HUES64 (cell line): Measurements from ENCODE around the gene BOC.

Experiments
- H3K27ac ChIP-seq: 2 replicates; pipeline ENCODE4 v1.7.0; 2013; ENCODE audit warnings: low read depth, low read length, inconsistent platforms
- H3K27me3 ChIP-seq: 2 replicates; pipeline ENCODE4 v1.6.1; 2013; ENCODE audit warnings: mild to moderate bottlenecking, low read length; ENCODE audit not compliant: insufficient read depth
- H3K36me3 ChIP-seq: 2 replicates; pipeline ENCODE4 v1.6.1; 2013; ENCODE audit warnings: mild to moderate bottlenecking, low read length; ENCODE audit not compliant: insufficient read depth
- H3K4me1 ChIP-seq: 2 replicates; pipeline ENCODE4 v1.6.1; 2013; ENCODE audit warnings: mild to moderate bottlenecking, low read length, moderate library complexity; ENCODE audit not compliant: insufficient read depth
- H3K4me3 ChIP-seq: 2 replicates; pipeline ENCODE4 v1.5.1; 2013; ENCODE audit warnings: mild to moderate bottlenecking, low read length, moderate library complexity
- H3K9ac ChIP-seq: 2 replicates; pipeline ENCODE4 v1.6.1; 2013; ENCODE audit warnings: mild to moderate bottlenecking, low read depth, low read length
- H3K9me3 ChIP-seq: 2 replicates; pipeline ENCODE4 v1.6.1; 2013; ENCODE audit warnings: low read depth, low read length; ENCODE audit not compliant: insufficient read depth
- WGBS: fragments of 150-250, 120-280 bp; methylation state at CpG from one replicate; pipeline ENCODE4 v1.1.7; 2013; ENCODE audit warnings: missing lambda C conversion rate; 5-methylcytosine and 5-hydroxymethylcytosine counted together

Gene BOC

GRCh38 chr3:113241292-113242095 lies 30.1 kb downstream of the BOC start:
- Histone ChIP-seq H3K36me3 (no peaks in the 10 kb centered on the region), H3K4me1 (peaks cover 49% of the 10 kb centered on the region), H3K9me3 (no peaks in the 10 kb centered on the region), H3K27me3 (no peaks in the 10 kb centered on the region), H3K27ac (peak overlapping the region; percentile 77), H3K9ac (peak overlapping the region; percentile 22; the same call in 1 of the 2 replicates), H3K4me3 (no peak overlapping the region)
- WGBS = 15% methylated on average over 7 of the region's 7 CpGs

- 43% methylated on average over 6 of the region's 7 CpGs for WGBS
- Histone ChIP-seq H3K27ac (peak overlapping the region; percentile 77), H3K27me3 (no peaks in the 10 kb centered on the region), H3K4me1 (peaks cover 55% of the 10 kb centered on the region), H3K36me3 (no peaks in the 10 kb centered on the region), H3K4me3 (no peak overlapping the region), H3K9me3 (no peaks in the 10 kb centered on the region), H3K9ac (peak overlapping the region; percentile 13; the same call in 1 of the 2 replicates)
Observed at GRCh38 chr3:113242096-113242581, 30.8 kb downstream of the BOC start.

GRCh38 chr3:113243071-113243470 lies 31.7 kb downstream of the BOC start:
- peaks cover 65% of the 10 kb centered on the region for H3K4me1 ChIP-seq
- H3K9ac ChIP-seq = no peak overlapping the region
- no peak overlapping the region for H3K4me3 ChIP-seq
- H3K9me3 ChIP-seq = no peaks in the 10 kb centered on the region
- H3K27ac ChIP-seq = no peak overlapping the region
- no peaks in the 10 kb centered on the region for H3K27me3 ChIP-seq
- 67% methylated on average over 1 of the region's 2 CpGs for WGBS
- no peaks in the 10 kb centered on the region for H3K36me3 ChIP-seq

- H3K36me3 ChIP-seq = no peaks in the 10 kb centered on the region
- H3K4me1 ChIP-seq = peaks cover 71% of the 10 kb centered on the region
- H3K27me3 ChIP-seq = no peaks in the 10 kb centered on the region
- H3K9ac ChIP-seq = no peak overlapping the region
- 95% methylated on average over 3 of the region's 3 CpGs for WGBS
- H3K4me3 ChIP-seq = no peak overlapping the region
- H3K9me3 ChIP-seq = no peaks in the 10 kb centered on the region
- no peak overlapping the region for H3K27ac ChIP-seq
Observed at GRCh38 chr3:113243846-113244245, 32.5 kb downstream of the BOC start.

- H3K4me3 ChIP-seq = no peak overlapping the region
- H3K36me3 ChIP-seq = peaks cover 7% of the 10 kb centered on the region; the same call in 1 of the 2 replicates
- H3K4me1 ChIP-seq = peaks cover 62% of the 10 kb centered on the region
- H3K27ac ChIP-seq = no peak overlapping the region
- no peaks in the 10 kb centered on the region for H3K27me3 ChIP-seq
- 70% methylated on average over 5 of the region's 5 CpGs for WGBS
- H3K9ac ChIP-seq = no peak overlapping the region
- H3K9me3 ChIP-seq = no peaks in the 10 kb centered on the region
Observed at GRCh38 chr3:113245761-113246161, 34.4 kb downstream of the BOC start.

- no peak overlapping the region for H3K9ac ChIP-seq
- no peak overlapping the region for H3K4me3 ChIP-seq
- H3K27me3 ChIP-seq = no peaks in the 10 kb centered on the region
- no peak overlapping the region for H3K27ac ChIP-seq
- peaks cover 20% of the 10 kb centered on the region; the same call in 1 of the 2 replicates for H3K36me3 ChIP-seq
- peaks cover 51% of the 10 kb centered on the region for H3K4me1 ChIP-seq
- no peaks in the 10 kb centered on the region for H3K9me3 ChIP-seq
Observed at GRCh38 chr3:113247068-113247467, 35.7 kb downstream of the BOC start.

GRCh38 chr3:113247675-113248458 lies 36.5 kb downstream of the BOC start:
- no peak overlapping the region for H3K4me3 ChIP-seq
- no peaks in the 10 kb centered on the region for H3K9me3 ChIP-seq
- no peak overlapping the region for H3K9ac ChIP-seq
- peaks cover 21% of the 10 kb centered on the region; the same call in 1 of the 2 replicates for H3K36me3 ChIP-seq
- WGBS = 59% methylated on average over 5 of the region's 7 CpGs
- no peak overlapping the region for H3K27ac ChIP-seq
- no peaks in the 10 kb centered on the region for H3K27me3 ChIP-seq
- H3K4me1 ChIP-seq = peaks cover 43% of the 10 kb centered on the region

GRCh38 chr3:113249111-113249510 lies 37.8 kb downstream of the BOC start:
- Histone ChIP-seq H3K36me3 (peaks cover 21% of the 10 kb centered on the region; the same call in 1 of the 2 replicates), H3K4me1 (peaks cover 43% of the 10 kb centered on the region), H3K27ac (no peak overlapping the region), H3K4me3 (no peak overlapping the region), H3K9me3 (no peaks in the 10 kb centered on the region), H3K27me3 (no peaks in the 10 kb centered on the region), H3K9ac (no peak overlapping the region)
- WGBS = 88% methylated on average over 3 of the region's 3 CpGs

GRCh38 chr3:113249601-113250000 lies 38.2 kb downstream of the BOC start:
- peaks cover 21% of the 10 kb centered on the region; the same call in 1 of the 2 replicates for H3K36me3 ChIP-seq
- no peak overlapping the region for H3K27ac ChIP-seq
- 92% methylated on average over 8 of the region's 8 CpGs for WGBS
- no peaks in the 10 kb centered on the region for H3K27me3 ChIP-seq
- no peak overlapping the region for H3K4me3 ChIP-seq
- peaks cover 46% of the 10 kb centered on the region for H3K4me1 ChIP-seq
- no peak overlapping the region for H3K9ac ChIP-seq
- no peaks in the 10 kb centered on the region for H3K9me3 ChIP-seq

- Histone ChIP-seq H3K9ac (no peak overlapping the region), H3K4me3 (no peak overlapping the region), H3K4me1 (peaks cover 47% of the 10 kb centered on the region), H3K36me3 (peaks cover 21% of the 10 kb centered on the region; the same call in 1 of the 2 replicates), H3K27me3 (no peaks in the 10 kb centered on the region), H3K9me3 (no peaks in the 10 kb centered on the region), H3K27ac (no peak overlapping the region)
- WGBS = 95% methylated on average over 14 of the region's 14 CpGs
Observed at GRCh38 chr3:113250566-113250965, 39.2 kb downstream of the BOC start.

- 86% methylated on average over 4 of the region's 4 CpGs for whole genome bisulfite sequencing
- H3K9me3 ChIP-seq = no peaks in the 10 kb centered on the region
Observed at GRCh38 chr3:113251817-113252216, 40.5 kb downstream of the BOC start.

More at GRCh38 chr3:113251817-113252216, 40.5 kb downstream of the BOC start:
- Histone ChIP-seq H3K4me1 (peaks cover 35% of the 10 kb centered on the region), H3K9ac (no peak overlapping the region), H3K27me3 (no peaks in the 10 kb centered on the region), H3K4me3 (no peak overlapping the region), H3K27ac (no peak overlapping the region), H3K36me3 (peaks cover 26% of the 10 kb centered on the region; the same call in 1 of the 2 replicates)
